HEK293T (cell line): ENCODE data around the gene NME3.
"Not testable (repeated sequence)": the region's sequence is repeated elsewhere in the genome, so short reads cannot be mapped to it uniquely, and the experiment has no call there.

Experiments
- CTCF ChIA-PET: fragments of 350-600 bp; formaldehyde crosslinking; extraction: SDS; loops from one replicate; lab custom pipeline; 2021; ENCODE audit warnings: antibody characterized with exemption, inconsistent platforms; lab: Yijun Ruan, JAX
- POLR2A ChIA-PET: fragments of 350-600 bp; formaldehyde crosslinking; extraction: SDS; loops from one replicate; lab custom pipeline; 2020; ENCODE audit warnings: antibody characterized with exemption, inconsistent platforms; lab: Yijun Ruan, JAX
- DNase-seq: peaks from one replicate; pipeline ENCODE4 v3.0.0; 2012; ENCODE audit warnings: mixed read lengths; ENCODE audit errors: extremely low spot score
- ARNT ChIP-seq: fragments of 450-650 bp; IDR thresholded peaks from 2 replicates; pipeline ENCODE4 v1.6.1; 2017; ENCODE audit warnings: mild to moderate bottlenecking
- BHLHE40 ChIP-seq: fragments of 450-650 bp; IDR thresholded peaks from 2 replicates; pipeline ENCODE4 v1.6.1; 2016; ENCODE audit warnings: mild to moderate bottlenecking, moderate library complexity, borderline replicate concordance
- CTBP1 ChIP-seq: fragments of 450-650 bp; IDR thresholded peaks from 2 replicates; pipeline ENCODE4 v1.6.1; 2016; ENCODE audit warnings: borderline replicate concordance
- ELF4 ChIP-seq: fragments of 450-650 bp; IDR thresholded peaks from 2 replicates; pipeline ENCODE4 v1.6.1; 2017; ENCODE audit warnings: antibody characterized with exemption
- FOXA1 ChIP-seq: fragments of 450-650 bp; IDR thresholded peaks from 2 replicates; pipeline ENCODE4 v1.6.1; 2016; ENCODE audit warnings: mild to moderate bottlenecking
- FOXK2 ChIP-seq: fragments of 450-650 bp; IDR thresholded peaks from 2 replicates; pipeline ENCODE4 v1.6.1; 2016; ENCODE audit warnings: mild to moderate bottlenecking
- FOXM1 ChIP-seq: fragments of 450-650 bp; IDR thresholded peaks from 2 replicates; pipeline ENCODE4 v1.6.1; 2017; ENCODE audit warnings: mild to moderate bottlenecking, borderline replicate concordance
- HDGF ChIP-seq: fragments of 450-650 bp; IDR thresholded peaks from 2 replicates; pipeline ENCODE4 v1.6.1; 2017; ENCODE audit warnings: antibody characterized with exemption, borderline replicate concordance
- L3MBTL2 ChIP-seq: fragments of 450-650 bp; conservative IDR thresholded peaks from 2 replicates; pipeline ENCODE4 v1.6.1; 2016; ENCODE audit warnings: mild to moderate bottlenecking
- LEF1 ChIP-seq: fragments of 450-650 bp; IDR thresholded peaks from 2 replicates; pipeline ENCODE4 v1.6.1; 2017; ENCODE audit warnings: mild to moderate bottlenecking, borderline replicate concordance
- NFRKB ChIP-seq: fragments of 450-650 bp; IDR thresholded peaks from 2 replicates; pipeline ENCODE4 v1.6.1; 2016; ENCODE audit warnings: mild to moderate bottlenecking, moderate library complexity
- SP1 ChIP-seq: fragments of 450-650 bp; IDR thresholded peaks from 2 replicates; pipeline ENCODE4 v1.6.1; 2017
- SUZ12 ChIP-seq: fragments of 450-650 bp; IDR thresholded peaks from 2 replicates; pipeline ENCODE4 v1.6.1; 2016; ENCODE audit warnings: mild to moderate bottlenecking
- TARDBP ChIP-seq: fragments of 450-650 bp; IDR thresholded peaks from 2 replicates; pipeline ENCODE4 v1.6.1; 2016
- ZNF384 ChIP-seq: fragments of 450-650 bp; IDR thresholded peaks from 2 replicates; pipeline ENCODE4 v1.6.1; 2016
- TF ChIP-seq, protein P1 (sequence below): fragments of 450-650 bp; IDR thresholded peaks from 2 replicates; pipeline ENCODE4 v1.6.1; 2016

Gene NME3

DNA sequence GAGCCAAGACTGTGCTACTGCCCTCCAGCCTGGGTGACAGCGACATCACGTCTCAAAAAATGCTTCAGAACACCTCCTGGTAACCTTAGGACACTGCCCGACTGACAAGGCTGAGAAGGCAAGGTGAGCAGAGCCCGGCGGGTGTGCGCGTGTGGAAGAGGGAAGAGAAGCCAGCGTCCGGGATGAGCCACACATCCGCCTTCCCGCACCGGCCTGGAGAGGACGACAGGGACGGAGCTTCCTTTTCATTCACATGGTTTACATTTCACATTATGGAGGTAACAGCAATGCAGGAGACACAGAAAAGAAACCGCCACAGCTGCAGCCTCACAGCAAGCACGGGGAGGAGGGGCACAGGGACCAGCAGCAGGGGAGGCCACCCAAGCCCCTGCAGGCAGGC lies 38.8 kb upstream of the NME3 start:
- CTCF ChIA-PET, result no interaction called here
- POLR2A ChIA-PET, result interaction anchor here (0.9 to 1.4 kb wide), 2 partner anchors 17 to 27 kb away, joined by 3 read pairs; partner anchors contain the start of genes FAHD1, NUBP2 and SPSB3
- no peak for DNase-seq
- TF ChIP-seq ELF4 (no peak), FOXA1 (no peak), LEF1 (no peak), SUZ12 (no peak), L3MBTL2 (no peak), BHLHE40 (no peak), SP1 (no peak), ZNF384 (no peak), ARNT (no peak), HDGF (no peak), TARDBP (no peak), FOXM1 (no peak), NFRKB (no peak), CTBP1 (no peak), FOXK2 (no peak)
- TF ChIP-seq, protein P1, sequence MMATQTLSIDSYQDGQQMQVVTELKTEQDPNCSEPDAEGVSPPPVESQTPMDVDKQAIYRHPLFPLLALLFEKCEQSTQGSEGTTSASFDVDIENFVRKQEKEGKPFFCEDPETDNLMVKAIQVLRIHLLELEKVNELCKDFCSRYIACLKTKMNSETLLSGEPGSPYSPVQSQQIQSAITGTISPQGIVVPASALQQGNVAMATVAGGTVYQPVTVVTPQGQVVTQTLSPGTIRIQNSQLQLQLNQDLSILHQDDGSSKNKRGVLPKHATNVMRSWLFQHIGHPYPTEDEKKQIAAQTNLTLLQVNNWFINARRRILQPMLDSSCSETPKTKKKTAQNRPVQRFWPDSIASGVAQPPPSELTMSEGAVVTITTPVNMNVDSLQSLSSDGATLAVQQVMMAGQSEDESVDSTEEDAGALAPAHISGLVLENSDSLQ, result no peak

GRCh38 chr16:1809281-1809801 lies 38.0 kb upstream of the NME3 start:
- CTCF ChIA-PET, result no interaction called here
- DNase-seq, result no peak
- TF ChIP-seq, protein P1, result no peak
- TF ChIP-seq ZNF384 (no peak), FOXK2 (no peak), L3MBTL2 (no peak), ARNT (no peak), HDGF (no peak), NFRKB (no peak), SUZ12 (no peak), BHLHE40 (no peak), TARDBP (no peak), CTBP1 (no peak), ELF4 (no peak)
- POLR2A ChIA-PET, result no interaction called here

DNA sequence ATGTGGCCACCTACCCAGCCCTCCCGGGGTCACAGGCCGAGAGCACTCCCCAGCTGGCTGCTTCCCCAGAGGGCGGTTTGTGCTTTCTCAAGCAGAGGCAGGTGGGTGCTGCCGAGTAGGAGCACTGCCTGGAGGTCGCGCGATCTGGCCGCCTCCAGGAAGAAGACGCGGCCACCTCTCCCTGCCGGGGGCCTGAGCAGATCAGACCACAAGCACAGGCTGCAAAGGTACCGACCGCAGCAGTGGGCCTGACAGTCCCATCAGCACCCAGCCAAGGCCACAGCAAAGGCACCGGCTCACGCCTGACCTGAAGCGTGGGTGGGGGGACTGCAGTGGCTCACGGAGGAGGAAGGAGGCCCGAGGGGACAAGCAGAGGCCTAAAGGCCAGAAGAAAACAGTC lies 37.3 kb upstream of the NME3 start:
- CTCF ChIA-PET, result no interaction called here

DNA sequence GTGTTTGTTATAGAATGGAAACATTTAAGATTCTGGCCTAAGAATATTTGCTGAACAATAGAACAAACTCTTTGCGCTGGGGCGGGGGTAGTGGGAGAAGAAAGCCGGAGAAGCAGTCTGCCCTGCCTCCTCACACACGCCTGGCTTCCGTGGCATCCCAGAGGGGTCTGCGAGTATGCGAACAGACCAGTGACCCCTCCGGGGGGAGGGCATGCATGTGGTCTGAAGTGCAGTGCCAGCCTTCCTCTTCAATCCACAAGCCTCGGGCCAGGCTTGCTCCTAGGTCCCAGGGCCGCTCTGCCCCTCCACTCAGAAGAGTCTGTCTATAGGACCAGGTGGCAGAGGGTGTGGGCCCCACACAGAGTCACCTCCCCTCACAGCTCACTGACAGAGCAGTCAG lies 36.3 kb upstream of the NME3 start:
- CTCF ChIA-PET, result no interaction called here
- TF ChIP-seq TARDBP (no peak), BHLHE40 (no peak), LEF1 (no peak), ELF4 (no peak), FOXK2 (no peak), SP1 (no peak), L3MBTL2 (no peak), CTBP1 (no peak), HDGF (no peak), NFRKB (no peak), FOXM1 (no peak), FOXA1 (no peak), ARNT (no peak), ZNF384 (no peak), SUZ12 (no peak)
- TF ChIP-seq, protein P1, result no peak
- no peak for DNase-seq
- POLR2A ChIA-PET, result no interaction called here

More for the DNA sequence above, 37.3 kb upstream of the NME3 start:
- no peak for DNase-seq
- POLR2A ChIA-PET, result no interaction called here
- TF ChIP-seq SP1 (no peak), FOXA1 (no peak), SUZ12 (no peak), HDGF (no peak), LEF1 (no peak), ZNF384 (no peak), BHLHE40 (no peak), CTBP1 (no peak), L3MBTL2 (no peak), TARDBP (no peak), ARNT (no peak), FOXM1 (no peak), FOXK2 (no peak), ELF4 (no peak), NFRKB (no peak)
- TF ChIP-seq, protein P1, result no peak

- DNase-seq, result no peak
- no peak for TF ChIP-seq ELF4
- no peak for TF ChIP-seq FOXM1
- CTCF ChIA-PET, result no interaction called here
- POLR2A ChIA-PET, result no interaction called here
Measured at GRCh38 chr16:1800701-1801100, 29.4 kb upstream of the NME3 start.

DNA sequence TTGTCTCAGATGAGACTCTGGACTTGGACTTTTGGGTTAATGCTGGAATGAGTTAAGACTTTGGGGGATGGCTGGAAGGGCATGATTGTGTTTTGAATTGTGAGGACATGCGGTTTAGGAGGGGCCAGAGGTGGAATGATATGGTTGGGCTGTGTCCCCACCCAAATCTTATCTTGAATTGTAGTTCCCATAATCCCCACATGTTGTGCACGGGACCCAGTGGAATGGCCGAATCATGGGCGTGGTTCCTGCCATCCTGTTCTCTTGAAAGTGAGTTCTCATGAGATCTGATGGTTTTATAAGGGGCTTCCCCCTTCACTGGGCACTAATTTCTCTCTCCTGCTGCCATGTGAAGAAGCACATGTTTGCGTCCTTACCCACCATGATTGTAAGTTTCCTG lies 27.9 kb upstream of the NME3 start:
- CTCF ChIA-PET, result not testable (repeated sequence)

More for the DNA sequence above, 27.9 kb upstream of the NME3 start:
- DNase-seq, POLR2A ChIA-PET: not testable (repeated sequence)
